Mononuclear cell (primary cell): Measurements from ENCODE around the gene AP5Z1. TPM values are rescaled to one million over a fixed set of nuclear protein-coding genes. Genes with fewer than 3 reads are reported as not detected.

Experiments
- H3K27me3 ChIP-seq: 2 replicates; pipeline ENCODE4 v1.6.0; 2011; ENCODE audit warnings: low read length, control low read depth; ENCODE audit not compliant: insufficient read depth
- H3K4me1 ChIP-seq: 2 replicates; pipeline ENCODE4 v1.5.1; 2011; ENCODE audit warnings: mild to moderate bottlenecking, low read length, control low read depth; ENCODE audit not compliant: insufficient read depth
- H3K4me3 ChIP-seq: 2 replicates; pipeline ENCODE4 v1.5.1; 2011; ENCODE audit warnings: mild to moderate bottlenecking, low read length, moderate library complexity
- H3K9me3 ChIP-seq: 2 replicates; pipeline ENCODE4 v1.5.1; 2011; ENCODE audit warnings: low read depth, mild to moderate bottlenecking, control low read depth, low read length
- total RNA-seq: library from RNA; depleted of rRNA; stranded (reverse); fragments of >200 nt; gene quantifications from one replicate; pipeline ENCODE4 v1.2.3, GENCODE V29; 2012

The AP5Z1 gene
- total RNA-seq, 1 donor = 34.5 TPM

DNA sequence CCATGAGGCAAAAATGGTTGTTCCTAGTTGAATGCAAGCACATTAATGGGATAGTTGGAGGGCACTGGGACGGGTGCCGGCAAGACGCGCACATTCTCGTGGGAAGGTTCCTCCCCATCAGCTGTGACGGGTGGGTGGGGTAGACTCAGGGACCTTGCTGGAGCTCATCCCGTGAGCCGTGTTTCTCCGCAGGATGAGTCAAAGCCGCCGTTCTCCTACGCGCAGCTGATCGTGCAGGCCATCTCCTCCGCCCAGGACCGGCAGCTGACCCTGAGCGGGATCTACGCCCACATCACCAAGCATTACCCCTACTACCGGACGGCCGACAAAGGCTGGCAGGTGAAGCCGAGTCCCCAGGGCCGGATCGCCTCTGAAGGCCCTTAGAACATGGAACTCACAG, 20.4 kb upstream of the AP5Z1 start:
- H3K27me3 ChIP-seq = no peaks in the 10 kb centered on the region
- H3K9me3 ChIP-seq = no peaks in the 10 kb centered on the region
- peaks cover 12% of the 10 kb centered on the region for H3K4me1 ChIP-seq
- no peak overlapping the region for H3K4me3 ChIP-seq

DNA sequence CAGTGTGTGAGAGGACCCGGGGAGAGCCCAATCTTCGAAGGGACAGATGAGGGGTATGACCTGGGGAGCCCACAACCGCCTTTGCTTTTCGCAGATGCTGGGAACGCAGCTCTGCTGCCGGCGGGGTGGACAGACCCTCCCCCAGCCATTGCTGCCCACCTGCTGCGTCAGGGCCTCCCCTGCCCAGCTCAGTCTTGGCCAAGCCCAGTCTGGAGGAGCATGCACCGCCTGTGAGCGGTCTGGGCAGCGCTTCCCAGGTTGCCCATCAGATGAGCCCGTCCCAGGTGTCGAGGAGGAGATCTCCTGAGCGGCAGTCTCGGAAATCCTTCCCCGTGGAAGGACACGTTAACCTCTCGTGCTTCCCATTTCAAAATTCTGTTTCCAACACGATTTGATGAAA, 17.3 kb upstream of the AP5Z1 start:
- no peaks in the 10 kb centered on the region for H3K27me3 ChIP-seq
- H3K4me1 ChIP-seq = peaks cover 10% of the 10 kb centered on the region
- H3K4me3 ChIP-seq = no peak overlapping the region
- H3K9me3 ChIP-seq = no peaks in the 10 kb centered on the region

DNA sequence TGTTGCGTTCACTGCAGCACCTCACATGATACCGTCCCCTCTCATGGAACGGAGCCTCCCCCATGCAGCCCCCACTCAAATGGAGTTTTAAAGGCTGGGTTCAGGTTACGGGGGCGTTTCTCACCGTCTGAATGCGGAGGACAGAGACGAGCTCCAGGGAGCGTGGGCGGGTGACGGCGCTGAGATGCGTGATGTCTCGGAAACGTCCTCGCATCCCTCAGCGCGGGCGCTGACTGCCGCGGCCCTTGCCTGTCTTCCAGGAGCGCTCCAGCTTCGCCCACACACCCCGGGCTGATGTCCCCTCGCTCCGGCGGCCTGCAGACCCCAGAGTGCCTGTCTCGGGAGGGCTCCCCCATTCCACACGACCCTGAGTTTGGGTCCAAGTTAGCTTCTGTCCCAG, 16.6 kb upstream of the AP5Z1 start:
- peaks cover 4% of the 10 kb centered on the region for H3K4me1 ChIP-seq
- H3K27me3 ChIP-seq = no peaks in the 10 kb centered on the region
- no peaks in the 10 kb centered on the region for H3K9me3 ChIP-seq
- H3K4me3 ChIP-seq = no peak overlapping the region

DNA sequence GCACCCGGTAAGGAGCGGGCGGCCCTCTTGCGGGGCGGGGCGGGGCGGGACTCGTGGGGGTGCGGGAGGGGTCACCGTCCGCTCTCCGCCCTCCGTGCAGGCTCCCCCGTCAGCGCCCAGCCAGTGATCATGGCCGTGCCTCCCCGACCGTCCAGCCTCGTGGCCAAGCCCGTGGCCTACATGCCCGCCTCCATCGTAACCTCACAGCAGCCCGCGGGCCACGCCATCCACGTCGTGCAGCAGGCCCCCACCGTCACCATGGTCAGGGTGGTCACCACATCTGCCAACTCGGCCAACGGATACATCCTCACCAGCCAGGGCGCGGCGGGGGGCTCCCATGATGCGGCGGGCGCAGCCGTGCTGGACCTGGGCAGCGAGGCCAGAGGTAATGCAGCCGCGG, 16.2 kb upstream of the AP5Z1 start:
- Histone ChIP-seq H3K27me3 (no peaks in the 10 kb centered on the region), H3K4me3 (no peak overlapping the region), H3K4me1 (no peaks in the 10 kb centered on the region), H3K9me3 (no peaks in the 10 kb centered on the region)

DNA sequence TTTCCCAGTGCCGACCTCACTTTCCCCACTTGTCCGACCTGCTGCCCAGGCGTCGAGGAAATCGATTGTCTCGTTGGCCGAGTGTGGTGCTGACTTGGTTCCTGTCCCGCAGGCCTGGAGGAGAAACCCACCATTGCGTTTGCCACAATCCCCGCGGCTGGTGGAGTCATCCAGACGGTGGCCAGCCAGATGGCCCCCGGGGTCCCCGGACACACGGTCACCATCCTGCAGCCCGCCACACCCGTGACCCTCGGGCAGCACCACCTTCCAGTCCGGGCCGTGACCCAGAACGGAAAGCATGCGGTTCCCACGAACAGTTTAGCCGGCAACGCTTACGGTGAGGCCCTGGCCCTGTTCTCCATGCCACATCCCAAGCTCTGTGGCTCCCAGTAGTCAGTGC, 14.5 kb upstream of the AP5Z1 start:
- no peaks in the 10 kb centered on the region for H3K4me1 ChIP-seq

DNA sequence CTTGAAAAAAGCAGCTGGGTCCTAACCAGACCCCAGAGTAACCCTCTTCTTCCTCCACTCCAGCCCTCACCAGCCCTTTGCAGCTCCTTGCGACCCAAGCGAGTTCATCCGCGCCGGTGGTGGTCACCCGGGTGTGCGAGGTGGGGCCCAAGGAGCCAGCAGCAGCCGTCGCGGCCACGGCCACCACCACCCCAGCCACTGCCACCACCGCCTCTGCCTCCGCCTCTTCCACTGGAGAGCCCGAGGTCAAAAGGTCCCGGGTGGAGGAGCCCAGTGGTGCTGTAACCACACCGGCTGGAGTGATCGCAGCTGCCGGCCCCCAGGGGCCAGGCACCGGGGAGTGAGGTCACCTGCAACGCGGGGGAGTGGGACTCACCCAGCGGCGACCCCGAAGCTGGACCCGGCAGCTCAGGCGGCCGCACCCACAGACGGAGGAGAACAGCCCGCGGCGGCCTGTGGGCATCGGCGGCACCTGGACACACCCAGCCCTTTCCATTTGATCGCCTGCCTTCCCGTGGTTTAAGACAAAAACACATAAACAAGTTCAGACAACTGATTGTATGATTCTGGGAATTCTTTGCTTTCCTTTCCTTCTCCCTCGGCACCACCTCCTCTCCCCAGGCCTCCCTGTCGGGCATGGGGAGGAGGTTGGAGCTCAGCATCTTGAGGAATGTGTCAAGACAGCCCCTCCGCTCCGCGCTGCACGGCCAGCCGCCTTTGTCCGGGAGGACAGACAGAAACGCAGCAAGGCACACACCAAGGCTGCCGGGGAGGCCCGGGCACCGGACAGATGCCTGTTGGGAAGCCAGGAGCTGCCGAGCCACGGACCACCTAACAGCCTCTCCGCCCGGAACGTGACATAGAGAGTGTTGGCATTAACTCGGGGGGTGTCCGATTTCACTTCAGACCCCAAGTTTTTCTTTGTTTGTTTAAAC, 13.0 kb upstream of the AP5Z1 start:
- no peaks in the 10 kb centered on the region for H3K27me3 ChIP-seq
- H3K9me3 ChIP-seq = no peaks in the 10 kb centered on the region
- H3K4me1 ChIP-seq = no peaks in the 10 kb centered on the region
- H3K4me3 ChIP-seq = no peak overlapping the region

More for the DNA sequence above, 14.5 kb upstream of the AP5Z1 start:
- Histone ChIP-seq H3K9me3 (no peaks in the 10 kb centered on the region), H3K27me3 (no peaks in the 10 kb centered on the region), H3K4me3 (no peak overlapping the region)

DNA sequence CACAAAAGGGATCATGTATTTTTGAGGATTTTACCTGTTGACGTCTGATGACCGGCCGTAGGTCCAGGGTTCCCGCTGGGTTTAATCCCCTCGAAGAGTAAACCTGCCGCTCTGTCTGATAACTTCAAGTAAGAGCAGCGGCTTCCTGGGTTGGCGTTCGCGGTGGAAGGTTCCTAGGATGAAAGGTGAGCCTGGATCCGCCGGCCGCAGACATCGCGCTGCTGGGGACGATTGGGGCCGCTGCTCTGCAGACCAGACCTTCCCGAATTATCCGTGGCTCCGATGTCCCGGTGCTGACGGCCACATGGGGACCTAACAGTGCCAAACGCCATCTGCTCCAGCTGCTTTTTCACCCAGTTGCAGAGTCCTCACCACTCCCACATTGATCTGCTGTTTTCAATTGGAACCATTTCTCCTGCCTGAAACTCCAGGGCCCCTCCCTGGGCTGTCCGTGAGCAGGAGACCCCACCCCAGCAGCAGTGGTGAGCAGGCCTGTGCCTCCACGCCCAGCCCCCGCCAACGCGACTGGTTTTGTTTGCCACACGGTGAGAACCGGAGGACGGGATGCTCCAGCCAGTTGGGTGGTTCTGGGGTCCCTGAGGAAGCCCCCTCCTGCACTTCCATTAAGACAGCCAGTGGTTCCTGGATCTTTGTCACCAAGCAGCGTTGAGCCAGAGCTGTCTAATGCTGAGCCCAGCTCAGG, 12.2 kb upstream of the AP5Z1 start:
- H3K9me3 ChIP-seq = no peaks in the 10 kb centered on the region
- H3K4me3 ChIP-seq = no peak overlapping the region
- no peaks in the 10 kb centered on the region for H3K27me3 ChIP-seq
- no peaks in the 10 kb centered on the region for H3K4me1 ChIP-seq

DNA sequence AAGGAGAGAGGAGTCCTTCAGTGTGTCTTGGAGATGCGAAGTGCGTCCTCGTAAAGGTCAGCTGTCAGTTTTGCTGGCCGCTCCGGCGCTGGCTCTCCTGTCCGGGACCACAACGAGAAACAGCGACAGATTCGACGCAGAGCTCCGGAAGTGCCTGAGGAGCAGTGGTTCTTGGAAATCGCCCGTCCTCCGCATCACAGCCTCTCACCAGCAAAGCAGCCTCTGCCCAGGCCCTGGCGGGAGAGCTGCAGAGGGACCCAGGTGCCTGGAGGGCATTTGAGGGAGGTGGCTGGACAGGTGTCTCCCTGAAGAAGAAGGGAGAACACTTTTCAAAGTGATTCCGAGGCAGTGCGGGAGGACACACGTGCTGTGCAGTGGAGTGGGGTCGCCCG, 11.6 kb upstream of the AP5Z1 start:
- H3K4me1 ChIP-seq = no peaks in the 10 kb centered on the region
- H3K9me3 ChIP-seq = no peaks in the 10 kb centered on the region
- H3K27me3 ChIP-seq = no peaks in the 10 kb centered on the region
- no peak overlapping the region for H3K4me3 ChIP-seq

DNA sequence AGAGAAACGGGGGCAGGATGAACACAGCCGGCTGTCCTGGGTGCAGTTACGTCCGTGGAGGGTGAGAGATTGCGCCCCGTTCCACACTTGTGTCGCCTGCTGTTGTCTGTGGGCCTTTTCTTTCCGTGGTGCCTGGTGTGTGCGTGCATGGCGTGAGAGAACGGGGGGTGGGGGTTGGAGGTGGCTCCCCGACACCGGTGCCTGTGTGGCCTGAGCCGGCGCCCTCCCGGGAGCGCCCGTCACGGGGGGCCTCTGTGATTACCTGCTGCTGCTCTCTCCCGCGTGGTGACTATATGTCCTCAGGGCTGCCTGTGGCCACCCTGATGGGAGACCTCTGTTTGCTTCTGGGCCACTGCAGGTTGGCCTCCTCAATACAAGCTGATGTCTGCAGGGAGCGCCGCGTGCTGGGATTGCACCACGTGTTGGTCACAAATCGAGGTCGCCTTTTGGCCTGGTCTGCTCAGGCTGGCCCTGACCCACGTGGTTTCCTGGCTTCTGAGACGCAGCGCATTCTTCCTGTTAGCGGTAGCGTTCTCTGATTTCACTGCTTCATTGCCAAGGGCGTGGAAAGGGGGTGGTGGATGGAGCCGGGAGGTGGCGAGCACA, 10.9 kb upstream of the AP5Z1 start:
- H3K9me3 ChIP-seq = no peaks in the 10 kb centered on the region
- H3K4me1 ChIP-seq = no peaks in the 10 kb centered on the region
- H3K4me3 ChIP-seq = no peak overlapping the region
- H3K27me3 ChIP-seq = no peaks in the 10 kb centered on the region

DNA sequence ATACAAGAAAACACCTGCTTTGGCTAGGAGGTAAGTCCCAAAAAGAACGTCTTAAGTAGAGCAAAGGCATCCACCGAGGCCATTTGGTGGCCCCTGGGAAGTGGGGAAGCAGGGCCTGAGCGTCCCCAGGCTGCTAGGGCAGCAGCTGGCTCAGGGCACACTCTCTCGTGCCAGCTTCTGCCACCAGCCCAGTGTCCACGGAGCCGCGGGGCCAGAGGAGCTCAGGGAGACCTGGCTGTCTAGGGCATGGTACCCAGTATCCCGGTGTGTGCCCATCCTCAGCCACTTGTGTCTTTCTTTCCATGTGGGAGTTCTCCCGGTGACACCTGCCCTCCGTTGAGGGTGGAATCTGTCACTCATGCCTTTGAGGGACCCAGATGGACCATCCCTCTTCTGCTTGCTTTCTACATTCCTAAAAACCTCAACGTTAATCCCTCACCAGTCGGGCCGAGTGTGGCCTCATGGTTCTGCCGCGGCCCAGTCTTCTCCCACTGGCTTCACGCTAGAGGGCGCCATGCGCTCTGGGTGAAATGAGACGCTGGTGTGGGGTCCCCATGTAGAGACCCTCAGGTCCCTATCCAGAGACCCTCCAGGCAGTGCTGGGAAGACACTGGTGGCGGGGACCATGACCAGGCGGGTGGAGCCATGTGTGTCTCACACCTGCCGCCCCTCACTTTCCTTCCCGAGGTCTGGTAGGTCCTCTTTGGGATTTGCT, 9.5 kb upstream of the AP5Z1 start:
- Histone ChIP-seq H3K4me1 (no peaks in the 10 kb centered on the region), H3K4me3 (no peak overlapping the region), H3K9me3 (no peaks in the 10 kb centered on the region), H3K27me3 (no peaks in the 10 kb centered on the region)

DNA sequence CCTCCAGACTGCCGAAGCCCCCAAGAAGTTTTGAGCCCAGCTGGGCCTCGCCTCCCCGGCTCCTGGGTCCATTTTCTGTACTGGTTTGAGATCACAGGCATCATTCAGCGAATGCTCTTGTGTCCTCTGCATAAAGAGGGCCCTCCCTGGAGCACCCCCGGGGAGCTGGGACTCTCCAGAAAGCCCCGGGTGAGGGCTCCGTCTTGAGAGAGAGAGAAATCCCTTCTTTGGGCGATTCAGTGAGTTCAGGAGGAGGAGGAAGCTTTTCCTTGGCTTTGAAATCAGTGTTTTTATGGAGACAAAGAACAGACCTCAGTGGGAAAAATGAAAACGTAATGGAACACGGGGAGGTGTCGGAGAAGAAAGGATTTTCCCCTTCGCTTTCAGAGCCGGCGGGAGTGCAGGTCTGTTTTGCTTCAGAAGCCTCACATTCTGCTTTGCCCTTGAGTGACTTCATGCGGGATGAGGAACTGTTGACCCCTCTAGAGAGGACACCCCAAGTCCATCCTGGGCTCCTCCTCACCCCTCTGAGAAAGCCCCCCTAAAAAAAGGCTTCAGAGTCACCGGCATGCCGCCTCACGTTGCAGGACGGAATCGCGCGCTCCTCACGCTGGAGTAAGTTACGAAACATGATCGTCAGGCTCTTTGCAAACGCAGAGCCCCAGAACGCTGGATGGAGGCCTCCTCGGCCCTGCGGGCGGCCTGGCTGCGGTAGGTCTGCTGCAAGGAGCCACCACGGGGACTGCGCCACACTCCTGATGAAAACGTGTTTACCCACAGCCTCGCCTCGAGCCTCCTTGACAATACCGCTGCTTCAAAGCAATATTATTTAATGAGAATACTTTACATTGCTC, 8.5 kb upstream of the AP5Z1 start:
- no peaks in the 10 kb centered on the region for H3K4me1 ChIP-seq
- no peaks in the 10 kb centered on the region for H3K27me3 ChIP-seq
- H3K9me3 ChIP-seq = no peaks in the 10 kb centered on the region
- H3K4me3 ChIP-seq = no peak overlapping the region

DNA sequence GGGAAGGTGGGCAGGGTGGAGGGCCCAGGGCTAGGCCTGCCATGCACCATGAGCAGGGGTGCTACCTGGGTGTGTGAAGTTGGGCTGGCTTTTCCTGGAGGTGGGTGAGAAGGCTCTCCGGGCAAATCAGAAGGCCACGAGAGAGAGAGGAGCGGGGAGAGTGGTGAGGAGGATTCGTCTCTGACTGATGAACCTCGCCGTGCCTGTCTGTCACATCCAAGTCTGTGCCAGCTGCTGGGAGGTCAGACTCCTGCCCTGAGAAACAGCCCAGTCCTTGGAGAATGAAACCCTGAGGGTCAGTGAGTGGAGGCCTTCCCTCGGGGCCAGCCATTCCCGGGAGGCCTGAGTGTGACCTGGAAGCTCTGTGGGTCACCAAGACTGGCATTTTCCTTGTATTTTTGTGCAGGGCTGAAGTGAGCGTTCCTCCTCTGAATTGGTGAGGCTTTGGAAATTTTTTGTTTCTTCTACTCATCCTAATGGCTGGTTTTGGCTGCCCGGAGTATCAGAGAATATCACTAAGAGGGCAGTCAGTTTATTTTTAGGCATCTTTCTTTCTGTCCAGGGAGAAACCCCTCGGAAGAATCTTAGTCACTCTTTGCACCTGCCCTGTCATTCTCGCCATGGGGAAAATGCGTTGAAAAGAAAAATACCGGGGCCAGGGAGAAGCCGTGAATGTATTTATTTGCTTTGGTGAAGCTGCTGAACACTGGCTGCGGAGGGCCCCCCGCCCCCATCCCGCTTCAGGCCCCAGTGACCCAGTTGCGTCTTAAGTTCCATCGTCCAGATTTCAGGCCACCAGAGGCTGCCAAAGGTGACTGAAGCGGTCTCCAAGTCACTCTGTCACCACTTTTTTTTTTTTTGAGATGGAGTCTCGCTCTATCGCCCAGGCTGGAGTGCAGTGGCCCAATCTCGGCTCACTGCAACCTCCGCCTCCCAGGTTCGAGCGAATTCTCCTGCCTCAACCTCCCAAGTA, 6.5 kb upstream of the AP5Z1 start:
- no peaks in the 10 kb centered on the region for H3K27me3 ChIP-seq
- H3K9me3 ChIP-seq = no peaks in the 10 kb centered on the region
- H3K4me1 ChIP-seq = peaks cover 3% of the 10 kb centered on the region
- no peak overlapping the region for H3K4me3 ChIP-seq

DNA sequence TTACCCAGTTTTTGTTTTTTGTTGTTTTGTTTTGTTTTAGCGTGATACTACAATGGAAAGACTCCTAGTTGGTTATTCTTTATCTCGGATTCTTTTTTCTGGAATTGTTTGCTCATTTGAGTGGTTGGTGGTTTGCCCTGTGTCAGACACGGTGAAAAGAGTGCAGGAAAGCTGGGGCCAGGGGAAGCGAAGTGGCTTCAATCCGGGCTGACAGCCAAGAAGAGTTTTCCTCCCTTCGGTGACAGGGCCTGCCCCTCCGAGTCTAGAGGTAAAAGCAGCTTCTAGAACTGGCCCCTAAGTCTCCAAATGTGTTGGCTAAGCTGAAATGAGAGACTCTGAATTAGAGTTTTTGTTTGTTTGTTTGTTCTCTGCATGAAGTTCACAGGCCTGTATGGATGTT, 5.7 kb upstream of the AP5Z1 start:
- Histone ChIP-seq H3K27me3 (no peaks in the 10 kb centered on the region), H3K4me1 (peaks cover 12% of the 10 kb centered on the region), H3K9me3 (no peaks in the 10 kb centered on the region), H3K4me3 (no peak overlapping the region)
